ENCODE measurements around the gene CNTNAP4. TPM values are rescaled to one million over a fixed set of nuclear protein-coding genes. Genes with fewer than 3 reads are reported as not detected.

Gene CNTNAP4
- total RNA-seq, 1 experiment from 2014 or later, result not detected

GRCh38 chr16:76486740-76487139, 209.5 kb downstream of the CNTNAP4 start:
- H3K27ac ChIP-seq (ENCODE audit: low read depth, low read length), result no peak overlapping the region
- CTCF ChIA-PET, result no interaction called here
- TF ChIP-seq JUND (IDR thresholded peaks at IDR 0.05) (no peak), CBX3 (IDR thresholded peaks at IDR 0.05; ENCODE audit: low read depth) (no peak), FOSL1 (IDR thresholded peaks at IDR 0.05; ENCODE audit: low read depth) (no peak)
- no peaks in the 10 kb centered on the region for H3K27me3 ChIP-seq (ENCODE audit: insufficient read depth, low read length)
- H3K9ac ChIP-seq (ENCODE audit: low read length), result no peak overlapping the region
- no peak overlapping the region for H2AFZ ChIP-seq (ENCODE audit: low read depth, low read length, poor library complexity, severe bottlenecking)
- DNase-seq (ENCODE audit: low read depth, low spot score), result no peak
- no peaks in the 10 kb centered on the region for H3K9me2 ChIP-seq (ENCODE audit: insufficient read depth)
- RAD21 ChIA-PET (ENCODE audit: low non-redundant PET in 1 of 2, low total read pairs in 2 of 2, uncharacterized antibody in 2 of 2, unreplicated experiment in 2 of 2), result no interaction called here
- no peaks in the 10 kb centered on the region for H3K36me3 ChIP-seq (ENCODE audit: control insufficient read depth in 1 of 2, insufficient read depth in 2 of 2, low read length in 2 of 2)
- H4K20me1 ChIP-seq (ENCODE audit: insufficient read depth), result no peaks in the 10 kb centered on the region
- H3K79me2 ChIP-seq (ENCODE audit: insufficient read depth, low read length), result no peaks in the 10 kb centered on the region
- H3K9me3 ChIP-seq (ENCODE audit: control insufficient read depth in 1 of 2, insufficient read depth in 1 of 2, low read depth in 1 of 2, low read length in 2 of 2), result peaks cover 0 to 11% of the 10 kb centered on the region in 2 experiments; a peak in 2 of 4 replicates
- BruUV-seq (replicated peaks), result no TSS peak
- H3K4me1 ChIP-seq (ENCODE audit: control insufficient read depth in 1 of 2, insufficient read depth in 2 of 2, low read length in 2 of 2), result no peaks in the 10 kb centered on the region
- POLR2A ChIA-PET, result no interaction called here
- no peak for ATAC-seq
- H3K4me2 ChIP-seq (ENCODE audit: low read length), result no peak overlapping the region
- intact Hi-C loops (cut with micrococcal nuclease), result no loop called here
- H3K4me3 ChIP-seq (replicated peaks in 1 of 2; ENCODE audit: low read depth in 1 of 2, low read length in 2 of 2), result no peak overlapping the region

- TF ChIP-seq ZNF274 (IDR thresholded peaks at IDR 0.05; ENCODE audit: low read depth, low read length) (no peak), CTCF (IDR thresholded peaks at IDR 0.05 in 2 of 3, conservative IDR thresholded peaks at IDR 0.05 in 1 of 3; ENCODE audit: borderline replicate concordance in 1 of 3, insufficient read depth in 1 of 3, low read depth in 2 of 3, low read length in 2 of 3) (no peak), POLR2A (IDR thresholded peaks at IDR 0.05; ENCODE audit: borderline replicate concordance, extremely low read depth, insufficient read depth, insufficient read length) (no peak), EZH2 (IDR thresholded peaks at IDR 0.05) (no peak), CEBPB (IDR thresholded peaks at IDR 0.05; ENCODE audit: low read depth) (no peak), MAX (IDR thresholded peaks at IDR 0.05) (no peak), RAD21 (IDR thresholded peaks at IDR 0.05; ENCODE audit: low read depth) (no peak)
- RAD21 ChIA-PET (ENCODE audit: low non-redundant PET in 1 of 2, low total read pairs in 2 of 2, uncharacterized antibody in 2 of 2, unreplicated experiment in 2 of 2), result no interaction called here
- CTCF ChIA-PET, result no interaction called here
- POLR2A ChIA-PET, result no interaction called here
- Histone ChIP-seq H3K4me3 (replicated peaks in 1 of 2; ENCODE audit: low read depth in 1 of 2, low read length in 2 of 2) (no peak overlapping the region), H2AFZ (ENCODE audit: low read depth, low read length, poor library complexity, severe bottlenecking) (no peak overlapping the region), H3K9me3 (ENCODE audit: control insufficient read depth in 1 of 2, insufficient read depth in 1 of 2, low read depth in 1 of 2, low read length in 2 of 2) (peaks cover 0 to 11% of the 10 kb centered on the region in 2 experiments; a peak in 2 of 4 replicates), H3K27ac (ENCODE audit: low read depth, low read length) (no peak overlapping the region), H3K9ac (ENCODE audit: low read length) (no peak overlapping the region), H3K79me2 (ENCODE audit: insufficient read depth, low read length) (no peaks in the 10 kb centered on the region), H4K20me1 (ENCODE audit: insufficient read depth) (no peaks in the 10 kb centered on the region), H3K27me3 (ENCODE audit: insufficient read depth, low read length) (no peaks in the 10 kb centered on the region), H3K4me2 (ENCODE audit: low read length) (no peak overlapping the region), H3K4me1 (ENCODE audit: control insufficient read depth in 1 of 2, insufficient read depth in 2 of 2, low read length in 2 of 2) (no peaks in the 10 kb centered on the region), H3K36me3 (ENCODE audit: control insufficient read depth in 1 of 2, insufficient read depth in 2 of 2, low read length in 2 of 2) (no peaks in the 10 kb centered on the region), H3K9me2 (ENCODE audit: insufficient read depth) (no peaks in the 10 kb centered on the region)
- DNase-seq (ENCODE audit: low read depth, low spot score), result no peak
- BruUV-seq (replicated peaks), result no TSS peak
- intact Hi-C loops (cut with micrococcal nuclease), result no loop called here
- ATAC-seq, result no peak
Measured at GRCh38 chr16:76487411-76488064, 210.3 kb downstream of the CNTNAP4 start.

Measured in HCT116 (cell line).